Middle frontal gyrus (tissue), 1 donor: Measurements from ENCODE around the gene ARHGDIG.
A peak's percentile ranks its signal among the peaks of the same experiment; 100 is the strongest.
"Not testable (repeated sequence)": the region's sequence is repeated elsewhere in the genome, so short reads cannot be mapped to it uniquely, and the experiment has no call there.

ENCODE experiments used
- DNase-seq: peaks from one replicate; pipeline ENCODE4 v3.0.0-alpha.2; 2015; ENCODE audit warnings: low spot score; ENCODE audit errors: extremely low spot score

ARHGDIG gene

GRCh38 chr16:280552-280951 is at the start of gene ARHGDIG:
Gene ARHGDIG (plus strand): TSS chr16:280591. CDS start chr16:280681, 90 bp downstream.
- no peak for DNase-seq

GRCh38 chr16:230949-231348 is 49.4 kb upstream of the ARHGDIG start:
- DNase-seq = no peak

GRCh38 chr16:234468-235305 is 45.7 kb upstream of the ARHGDIG start, which contains the start of gene FAM234A:
Gene FAM234A (plus strand): TSS chr16:234821. CDS start chr16:254414, 19,593 bp downstream.
- DNase-seq = peak; percentile 90

GRCh38 chr16:239948-240277 is 40.5 kb upstream of the ARHGDIG start:
- DNase-seq = no peak

- no peak for DNase-seq
Measured at GRCh38 chr16:240559-240958, 39.8 kb upstream of the ARHGDIG start.

- no peak for DNase-seq
Measured at GRCh38 chr16:242281-242680, 38.1 kb upstream of the ARHGDIG start.

- no peak for DNase-seq
Measured at GRCh38 chr16:243348-243747, 37.0 kb upstream of the ARHGDIG start.

- no peak for DNase-seq
Measured at GRCh38 chr16:245105-245504, 35.3 kb upstream of the ARHGDIG start.

- DNase-seq = no peak
Measured at GRCh38 chr16:247027-247426, 33.4 kb upstream of the ARHGDIG start.

- DNase-seq = no peak
Measured at GRCh38 chr16:249431-249830, 31.0 kb upstream of the ARHGDIG start.

- no peak for DNase-seq
Measured at GRCh38 chr16:252366-253337, 27.7 kb upstream of the ARHGDIG start.

GRCh38 chr16:253833-254232 is 26.6 kb upstream of the ARHGDIG start:
- DNase-seq = no peak

GRCh38 chr16:254461-254860 is 25.9 kb upstream of the ARHGDIG start:
- DNase-seq = no peak

- DNase-seq = no peak
Measured at GRCh38 chr16:255183-255582, 25.2 kb upstream of the ARHGDIG start.

GRCh38 chr16:258091-258490 is 22.3 kb upstream of the ARHGDIG start:
- DNase-seq = not testable (repeated sequence)

- DNase-seq = no peak
Measured at GRCh38 chr16:259226-259625, 21.2 kb upstream of the ARHGDIG start.

GRCh38 chr16:259814-260253 is 20.6 kb upstream of the ARHGDIG start:
- no peak for DNase-seq

GRCh38 chr16:260326-260725 is 20.1 kb upstream of the ARHGDIG start:
- DNase-seq = no peak

- no peak for DNase-seq
Measured at GRCh38 chr16:261031-261691, 19.2 kb upstream of the ARHGDIG start.

- no peak for DNase-seq
Measured at GRCh38 chr16:262121-262745, 18.2 kb upstream of the ARHGDIG start.

- DNase-seq = no peak
Measured at GRCh38 chr16:263182-263774, 17.1 kb upstream of the ARHGDIG start.
